Upper lobe of left lung (tissue), 4 donors: ENCODE data around the gene CYP2J2.

Experiments used
- CTCF ChIP-seq, 6 experiments: fragments of 450-650 bp in 4 of 6; fragments of 200-600 bp in 2 of 6; sonication (generic) in 2 of 6; IDR thresholded peaks; one replicate each; pipeline ENCODE4 v1.5.1; 2016 to 2019; ENCODE audit warnings: antibody characterized with exemption in 6 of 6
- POLR2A ChIP-seq, 4 donors: fragments of 450-650 bp; IDR thresholded peaks; one replicate each; pipeline ENCODE4 v1.5.1; 2016 to 2017; ENCODE audit warnings: antibody characterized with exemption in 4 of 4, mild to moderate bottlenecking in 2 of 4

GRCh38 chr1:59967780-59968179 is 41.2 kb upstream of the CYP2J2 start:
- TF ChIP-seq POLR2A (IDR thresholded peaks at IDR 0.05) (no peak), CTCF (IDR thresholded peaks at IDR 0.05) (no peak)
